DOHH2 (cell line): ENCODE data around the gene C16orf89.
"Not testable (repeated sequence)": the region's sequence is repeated elsewhere in the genome, so short reads cannot be mapped to it uniquely, and the experiment has no call there.

Source experiments
- H3F3A ChIP-seq: fragments of 200-600 bp; sonication (generic), shearing (Covaris generic); 2 replicates; pipeline ENCODE4 v1.6.0; 2016; ENCODE audit warnings: antibody characterized with exemption, mild to moderate bottlenecking; ENCODE audit not compliant: control insufficient read depth, insufficient read depth
- H3K27ac ChIP-seq: fragments of 200-600 bp; sonication (generic); 2 replicates; pipeline ENCODE4 v1.5.1; 2014; ENCODE audit warnings: low read depth, mild to moderate bottlenecking, low read length, moderate library complexity
- H3K27me3 ChIP-seq: fragments of 200-600 bp; sonication (generic); 2 replicates; pipeline ENCODE4 v1.6.1; 2014; ENCODE audit warnings: mild to moderate bottlenecking, low read length, mixed read lengths; ENCODE audit not compliant: control insufficient read depth
- H3K36me3 ChIP-seq: fragments of 200-600 bp; sonication (generic); 2 replicates; pipeline ENCODE4 v1.6.1; 2014; ENCODE audit warnings: mild to moderate bottlenecking, low read length, moderate library complexity, mixed read lengths; ENCODE audit not compliant: control insufficient read depth
- H3K4me1 ChIP-seq: fragments of 200-600 bp; sonication (generic); 2 replicates; pipeline ENCODE4 v1.6.1; 2014; ENCODE audit warnings: mild to moderate bottlenecking, low read length, mixed read lengths; ENCODE audit not compliant: control insufficient read depth
- H3K4me2 ChIP-seq: fragments of 200-600 bp; sonication (generic); 2 replicates; pipeline ENCODE4 v1.6.0; 2014; ENCODE audit warnings: mild to moderate bottlenecking, low read length, moderate library complexity
- H3K4me3 ChIP-seq: fragments of 200-600 bp; sonication (generic); 2 replicates; pipeline ENCODE4 v1.5.1; 2014; ENCODE audit warnings: mild to moderate bottlenecking, low read length, mixed read lengths
- H3K79me2 ChIP-seq: fragments of 200-600 bp; sonication (generic); 2 replicates; pipeline ENCODE4 v1.6.1; 2014; ENCODE audit warnings: mild to moderate bottlenecking, low read length, mixed read lengths; ENCODE audit not compliant: control insufficient read depth
- H3K9me2 ChIP-seq: fragments of 200-600 bp; sonication (generic); replicated peaks from 2 replicates; pipeline ENCODE4 v1.6.1; 2014; ENCODE audit warnings: mild to moderate bottlenecking, low read length, mixed read lengths; ENCODE audit not compliant: control insufficient read depth
- H3K9me3 ChIP-seq: fragments of 200-600 bp; sonication (generic); 2 replicates; pipeline ENCODE4 v1.6.1; 2014; ENCODE audit warnings: antibody characterized with exemption, low read length, mixed read lengths; ENCODE audit not compliant: control insufficient read depth, insufficient read depth
- H4K20me1 ChIP-seq: fragments of 200-600 bp; sonication (generic); 2 replicates; pipeline ENCODE4 v1.6.0; 2014; ENCODE audit warnings: low read depth, mild to moderate bottlenecking, antibody characterized with exemption, low read length, moderate library complexity; ENCODE audit not compliant: control insufficient read depth, insufficient read depth
- EZH2phosphoT487 ChIP-seq: fragments of 200-600 bp; sonication (generic); IDR thresholded peaks from 2 replicates; pipeline ENCODE4 v1.6.1; 2017; ENCODE audit warnings: borderline replicate concordance, mild to moderate bottlenecking, antibody characterized with exemption, low read length, moderate library complexity, mixed read lengths
- TF ChIP-seq, protein P1 (sequence below): fragments of 200-600 bp; sonication (generic); IDR thresholded peaks from one replicate; pipeline ENCODE4 v1.5.1; 2014; ENCODE audit warnings: antibody characterized with exemption, mild to moderate bottlenecking, low read depth, low read length; ENCODE audit not compliant: poor library complexity, severe bottlenecking

Gene C16orf89

GRCh38 chr16:5075637-5076036 lies 9.9 kb upstream of the C16orf89 start:
- no peak overlapping the region for H3K27ac ChIP-seq
- no peaks in the 10 kb centered on the region for H3F3A ChIP-seq
- H3K9me3 ChIP-seq = no peaks in the 10 kb centered on the region
- H3K4me3 ChIP-seq = no peak overlapping the region
- H4K20me1 ChIP-seq = no peaks in the 10 kb centered on the region
- H3K36me3 ChIP-seq = peaks cover 29% of the 10 kb centered on the region
- no peaks in the 10 kb centered on the region for H3K9me2 ChIP-seq
- H3K79me2 ChIP-seq = peaks cover 36% of the 10 kb centered on the region
- TF ChIP-seq, protein P1, sequence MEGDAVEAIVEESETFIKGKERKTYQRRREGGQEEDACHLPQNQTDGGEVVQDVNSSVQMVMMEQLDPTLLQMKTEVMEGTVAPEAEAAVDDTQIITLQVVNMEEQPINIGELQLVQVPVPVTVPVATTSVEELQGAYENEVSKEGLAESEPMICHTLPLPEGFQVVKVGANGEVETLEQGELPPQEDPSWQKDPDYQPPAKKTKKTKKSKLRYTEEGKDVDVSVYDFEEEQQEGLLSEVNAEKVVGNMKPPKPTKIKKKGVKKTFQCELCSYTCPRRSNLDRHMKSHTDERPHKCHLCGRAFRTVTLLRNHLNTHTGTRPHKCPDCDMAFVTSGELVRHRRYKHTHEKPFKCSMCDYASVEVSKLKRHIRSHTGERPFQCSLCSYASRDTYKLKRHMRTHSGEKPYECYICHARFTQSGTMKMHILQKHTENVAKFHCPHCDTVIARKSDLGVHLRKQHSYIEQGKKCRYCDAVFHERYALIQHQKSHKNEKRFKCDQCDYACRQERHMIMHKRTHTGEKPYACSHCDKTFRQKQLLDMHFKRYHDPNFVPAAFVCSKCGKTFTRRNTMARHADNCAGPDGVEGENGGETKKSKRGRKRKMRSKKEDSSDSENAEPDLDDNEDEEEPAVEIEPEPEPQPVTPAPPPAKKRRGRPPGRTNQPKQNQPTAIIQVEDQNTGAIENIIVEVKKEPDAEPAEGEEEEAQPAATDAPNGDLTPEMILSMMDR = no peak
- TF ChIP-seq EZH2phosphoT487 = no peak
- no peak overlapping the region for H3K4me2 ChIP-seq
- no peaks in the 10 kb centered on the region for H3K27me3 ChIP-seq
- peaks cover 20% of the 10 kb centered on the region for H3K4me1 ChIP-seq

GRCh38 chr16:5073771-5074170 lies 8.0 kb upstream of the C16orf89 start:
- not testable (repeated sequence) for H3K4me3 ChIP-seq, H3K4me2 ChIP-seq, H3K27me3 ChIP-seq, H3K9me3 ChIP-seq, H3K27ac ChIP-seq, H3K9me2 ChIP-seq, H4K20me1 ChIP-seq, H3F3A ChIP-seq
- Histone ChIP-seq H3K79me2 (peaks cover 36% of the 10 kb centered on the region), H3K4me1 (peaks cover 20% of the 10 kb centered on the region), H3K36me3 (peaks cover 29% of the 10 kb centered on the region)

DNA sequence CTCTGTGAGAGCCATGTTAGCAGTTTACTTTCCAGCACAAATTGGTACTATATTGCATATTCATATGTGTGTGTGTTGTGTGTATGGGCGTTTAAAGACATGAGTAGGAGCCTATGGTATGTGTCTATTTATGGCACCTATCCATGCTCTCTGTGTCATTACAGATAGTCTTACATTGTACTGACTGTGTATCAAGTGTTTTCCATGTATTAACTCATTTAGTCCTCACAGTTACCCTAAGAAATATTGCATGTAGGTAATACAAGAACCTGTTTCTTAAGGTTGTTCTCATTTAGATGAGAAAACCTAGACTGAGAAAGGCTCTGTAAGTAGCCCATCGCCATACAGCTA lies 7.5 kb upstream of the C16orf89 start:
- peaks cover 20% of the 10 kb centered on the region for H3K4me1 ChIP-seq
- H3K4me2 ChIP-seq = peak overlapping the region; percentile 71
- no peaks in the 10 kb centered on the region for H4K20me1 ChIP-seq
- H3K79me2 ChIP-seq = peaks cover 36% of the 10 kb centered on the region
- no peaks in the 10 kb centered on the region for H3K9me3 ChIP-seq
- no peaks in the 10 kb centered on the region for H3K9me2 ChIP-seq
- TF ChIP-seq EZH2phosphoT487 = no peak
- TF ChIP-seq, protein P1 = no peak
- peak overlapping the region; percentile 73; the same call in 1 of the 2 replicates for H3K4me3 ChIP-seq
- no peak overlapping the region for H3K27ac ChIP-seq
- peaks cover 29% of the 10 kb centered on the region for H3K36me3 ChIP-seq
- no peaks in the 10 kb centered on the region for H3K27me3 ChIP-seq
- no peaks in the 10 kb centered on the region for H3F3A ChIP-seq

GRCh38 chr16:5072334-5073278 lies 6.8 kb upstream of the C16orf89 start:
- H3K9me3 ChIP-seq = no peaks in the 10 kb centered on the region
- H3K4me1 ChIP-seq = peaks cover 20% of the 10 kb centered on the region
- H3K9me2 ChIP-seq = no peaks in the 10 kb centered on the region
- H3K36me3 ChIP-seq = peaks cover 29% of the 10 kb centered on the region
- TF ChIP-seq EZH2phosphoT487 = no peak
- TF ChIP-seq, protein P1 = no peak
- H3K27me3 ChIP-seq = 0 out of 2 replicates have a peak, but pooled peaks cover 5% of the 10 kb centered on the region
- H3K4me3 ChIP-seq = peak overlapping the region; percentile 73
- H4K20me1 ChIP-seq = no peaks in the 10 kb centered on the region
- H3F3A ChIP-seq = no peaks in the 10 kb centered on the region
- peak overlapping the region; percentile 49 for H3K27ac ChIP-seq
- H3K4me2 ChIP-seq = peak overlapping the region; percentile 71
- peaks cover 36% of the 10 kb centered on the region for H3K79me2 ChIP-seq
